GM11168 (cell line): ENCODE data around the gene PKNOX1.
"Not testable (repeated sequence)": the region's sequence is repeated elsewhere in the genome, so short reads cannot be mapped to it uniquely, and the experiment has no call there.

Source experiments
- in situ Hi-C: fragments of 300-500 bp; cut with MboI; formaldehyde crosslinking; loops from one replicate; pipeline ENCODE4 v1.12.0; 2022; ENCODE audit warnings: low sequenced_read_pairs; ENCODE audit not compliant: unreplicated experiment

The PKNOX1 gene

DNA sequence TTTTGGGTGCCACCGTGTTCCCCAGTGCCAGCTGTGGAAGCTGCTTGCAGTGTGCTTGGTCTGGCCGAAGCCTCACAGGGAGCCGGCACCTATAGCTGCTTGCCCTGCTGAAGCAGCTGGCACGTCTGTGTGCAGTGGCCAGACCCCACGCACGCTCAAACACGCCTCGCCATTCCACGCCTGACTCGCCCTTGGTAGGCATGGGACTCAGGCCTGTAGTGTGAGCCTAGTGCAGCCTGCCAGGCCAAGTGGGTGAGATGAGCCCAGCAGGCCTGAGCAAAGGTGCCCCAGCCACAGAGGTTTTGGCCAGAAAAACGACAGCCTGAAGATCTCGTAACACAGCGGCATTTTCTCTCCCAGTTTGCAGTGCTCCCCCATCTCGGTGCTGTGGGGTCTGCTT is 68.9 kb downstream of the PKNOX1 start:
- in situ Hi-C loops = not testable (repeated sequence)

DNA sequence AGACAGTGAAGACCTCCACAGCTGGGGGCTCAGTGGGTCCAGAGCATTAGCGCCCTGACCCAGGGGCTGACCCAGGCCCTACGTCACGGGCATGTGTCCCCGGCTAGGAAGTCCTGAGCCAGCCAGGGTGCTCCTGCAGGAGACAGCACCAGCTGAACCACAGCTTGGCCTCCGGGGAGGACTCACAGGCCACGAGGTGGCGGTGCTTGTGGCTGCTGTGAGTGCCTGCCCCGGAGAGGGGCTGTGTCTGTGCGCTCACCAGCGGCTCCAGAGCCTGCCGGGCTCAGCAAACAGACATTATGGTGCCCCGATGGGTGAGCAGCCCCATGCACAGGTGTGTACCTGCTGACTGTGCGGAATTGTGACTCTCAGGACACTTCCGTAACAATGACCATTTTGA is 70.2 kb downstream of the PKNOX1 start:
- in situ Hi-C loops = not testable (repeated sequence)

DNA sequence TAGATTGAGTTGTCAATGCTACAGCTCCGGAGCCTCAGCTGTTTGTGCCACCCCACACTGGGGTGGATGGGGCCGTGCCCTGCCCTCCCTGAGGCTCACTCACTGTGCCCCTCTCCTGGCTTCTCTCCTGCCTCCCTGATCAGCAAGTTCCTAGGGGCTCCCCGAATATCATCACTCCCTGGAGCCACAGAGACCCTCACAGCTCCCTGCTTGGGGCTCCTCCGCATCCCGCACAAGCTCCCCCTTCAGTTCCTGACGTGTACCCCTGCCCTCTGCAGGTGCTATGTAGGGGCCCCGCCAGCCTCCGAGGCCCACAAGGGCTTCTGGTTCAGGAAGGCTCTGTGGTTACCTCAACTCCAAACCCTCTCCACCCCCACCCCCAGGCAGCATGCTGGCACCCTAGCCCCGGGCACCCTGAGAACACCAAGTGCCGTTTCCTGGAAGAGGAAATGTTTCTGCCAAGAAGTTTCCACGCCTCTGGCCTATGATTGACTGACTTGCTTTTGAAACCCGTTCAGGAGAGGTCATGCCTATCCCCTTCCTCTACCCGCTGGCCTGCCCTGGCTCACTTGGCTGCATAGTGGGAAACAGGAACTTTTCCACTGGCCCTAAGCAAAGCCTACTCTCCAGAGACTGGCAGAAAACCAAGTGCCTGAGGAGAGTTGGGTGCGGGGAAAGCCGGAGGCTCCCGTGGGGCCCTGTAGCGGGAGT is 71.0 kb downstream of the PKNOX1 start:
- in situ Hi-C loops = not testable (repeated sequence)

DNA sequence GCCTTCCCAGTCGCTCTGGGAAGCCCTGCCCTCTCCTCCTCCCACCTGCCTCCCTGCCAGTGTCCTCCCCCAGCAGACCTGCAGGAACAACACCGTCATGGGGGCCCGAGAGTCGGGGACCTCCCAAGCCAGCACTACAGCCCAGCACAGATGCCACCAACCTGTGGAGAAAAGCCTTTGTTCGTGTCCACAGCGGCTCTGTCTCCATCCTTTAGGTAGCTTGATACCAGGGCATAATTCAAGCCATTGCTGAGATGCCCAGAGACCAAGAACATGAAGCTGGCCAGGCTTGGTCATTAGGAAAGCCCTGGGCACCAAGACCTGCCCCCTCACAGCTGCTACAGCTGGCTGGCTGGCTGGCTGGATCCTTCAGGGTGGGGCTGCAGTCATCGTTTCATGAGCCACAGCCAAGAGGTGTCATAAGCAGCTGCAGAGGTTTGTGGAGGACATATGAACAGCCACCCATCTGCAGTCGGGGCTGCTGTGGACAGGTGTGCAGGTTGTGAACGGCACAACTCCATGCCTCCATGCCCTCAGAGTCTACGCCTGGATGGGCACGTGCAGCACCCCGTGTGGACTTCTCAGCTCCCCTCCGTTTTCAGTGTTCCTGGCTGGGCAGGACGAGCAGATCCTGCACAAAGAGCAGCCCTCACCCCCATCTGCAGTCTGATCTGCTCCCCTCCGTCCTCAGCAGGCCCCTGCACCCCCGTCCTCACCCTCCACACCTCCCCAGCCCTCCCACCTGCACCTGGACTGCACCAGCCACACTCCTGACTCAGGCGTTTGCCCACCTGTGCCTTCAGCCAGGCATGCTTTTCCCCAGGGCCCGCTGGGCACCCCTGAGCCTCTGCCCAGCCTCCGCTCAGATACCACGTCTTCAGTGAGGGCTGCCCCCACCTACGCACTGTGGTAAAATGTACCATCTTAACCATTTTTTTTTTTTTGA is 71.8 kb downstream of the PKNOX1 start:
- in situ Hi-C loops = not testable (repeated sequence)

DNA sequence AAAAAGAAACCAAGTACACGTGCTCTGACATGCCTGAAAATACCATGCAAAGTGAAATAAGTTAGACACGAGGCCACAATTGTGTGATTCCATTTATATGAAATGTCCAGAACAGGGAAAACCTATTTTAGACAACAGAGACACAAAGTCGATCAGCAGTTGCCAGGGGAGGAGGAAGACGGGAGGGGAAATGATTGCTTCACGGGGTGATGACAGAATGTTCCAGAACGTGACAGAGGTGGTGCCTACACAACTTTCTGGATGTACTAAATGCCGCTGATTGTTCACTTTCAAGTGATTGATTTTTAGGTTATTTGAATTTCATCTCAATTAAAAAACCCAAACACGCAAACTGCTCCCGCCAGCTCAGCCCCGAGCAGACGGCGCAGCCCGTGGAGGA is 78.8 kb downstream of the PKNOX1 start:
- in situ Hi-C loops = not testable (repeated sequence)

DNA sequence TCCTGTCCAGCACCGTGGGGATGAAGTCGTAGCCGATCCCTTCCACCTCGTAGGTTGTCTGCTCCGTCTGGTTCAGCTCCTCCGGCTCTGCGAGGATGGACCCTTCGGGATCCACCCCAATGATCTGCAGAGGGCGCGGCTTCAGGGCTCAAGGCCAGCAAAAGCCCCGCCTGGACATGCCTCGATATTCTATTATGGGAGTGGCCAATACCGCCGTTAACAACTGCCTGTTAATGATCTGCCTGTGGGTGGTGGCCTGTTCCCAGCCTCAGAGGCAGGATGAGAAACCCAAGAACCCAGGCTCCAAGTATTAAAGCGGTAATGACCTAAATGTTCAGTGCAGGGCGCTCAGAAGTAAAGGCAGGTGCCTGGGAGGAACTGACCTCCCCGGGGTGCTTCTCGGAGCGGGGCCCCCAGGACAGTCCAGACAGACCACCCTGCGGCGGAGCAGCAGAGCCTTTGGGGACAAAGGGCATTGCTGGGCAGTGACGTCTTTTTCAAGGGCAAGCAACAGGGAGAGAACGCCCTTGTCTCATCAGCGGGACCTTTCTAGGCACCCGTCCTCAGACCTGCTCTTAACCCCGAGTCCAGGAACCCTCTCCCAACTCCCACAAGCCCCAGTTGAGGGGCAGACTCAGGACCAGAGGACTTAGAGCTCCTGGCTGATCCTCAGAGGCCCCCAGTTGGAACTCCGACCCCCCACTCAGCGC is 88.7 kb downstream of the PKNOX1 start:
- in situ Hi-C loops = not testable (repeated sequence)

DNA sequence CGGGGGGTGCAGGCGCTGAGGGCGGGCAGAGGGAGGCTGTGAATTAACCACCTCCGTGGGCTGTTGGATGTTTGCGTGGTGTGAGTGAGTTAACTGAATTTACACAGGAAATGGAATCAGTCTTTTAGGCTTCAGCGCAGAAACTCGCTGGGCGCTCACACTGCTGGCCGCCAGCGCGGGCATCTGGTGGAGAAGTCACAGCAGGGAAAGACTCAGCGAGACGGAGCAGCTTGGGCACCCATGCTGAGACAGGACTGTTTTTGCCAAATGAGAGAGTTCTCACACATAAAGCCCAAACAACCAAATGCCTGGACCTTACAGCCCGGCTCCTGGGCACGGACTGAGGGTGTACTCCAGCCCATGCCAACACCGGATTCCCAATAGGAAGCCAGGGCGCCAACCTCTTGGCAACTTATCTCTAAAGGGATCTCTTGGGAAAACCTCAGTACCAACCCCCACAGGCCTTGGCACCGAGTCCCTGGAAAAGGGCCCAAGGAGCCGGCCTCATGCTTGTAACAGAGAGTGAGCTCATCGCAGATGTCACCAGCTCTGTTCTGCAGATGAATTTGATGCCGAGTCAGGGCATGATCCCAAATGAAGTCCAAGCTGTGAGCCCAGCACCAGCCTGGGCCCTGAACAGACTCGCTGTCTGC is 90.0 kb downstream of the PKNOX1 start:
- in situ Hi-C loops = not testable (repeated sequence)

DNA sequence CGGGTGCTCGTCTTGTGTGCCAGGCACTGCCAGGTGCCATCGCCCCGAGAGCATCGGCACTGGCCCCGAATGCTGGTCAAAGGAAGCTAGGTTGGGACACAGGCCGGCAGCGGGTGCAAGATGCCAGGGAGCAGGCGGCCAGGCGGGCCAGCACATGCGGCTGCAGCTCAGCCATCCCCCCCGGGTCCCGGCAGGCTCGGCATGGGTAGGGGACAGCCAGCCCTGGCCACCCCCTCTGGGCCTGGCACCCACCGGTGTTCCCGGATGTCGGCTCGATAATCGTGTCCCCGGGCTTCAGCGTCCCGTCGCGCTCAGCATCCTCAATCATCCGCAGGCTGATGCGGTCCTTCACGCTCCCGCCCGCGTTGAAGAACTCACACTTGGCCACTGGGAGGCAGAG is 91.6 kb downstream of the PKNOX1 start:
- in situ Hi-C loops = not testable (repeated sequence)

DNA sequence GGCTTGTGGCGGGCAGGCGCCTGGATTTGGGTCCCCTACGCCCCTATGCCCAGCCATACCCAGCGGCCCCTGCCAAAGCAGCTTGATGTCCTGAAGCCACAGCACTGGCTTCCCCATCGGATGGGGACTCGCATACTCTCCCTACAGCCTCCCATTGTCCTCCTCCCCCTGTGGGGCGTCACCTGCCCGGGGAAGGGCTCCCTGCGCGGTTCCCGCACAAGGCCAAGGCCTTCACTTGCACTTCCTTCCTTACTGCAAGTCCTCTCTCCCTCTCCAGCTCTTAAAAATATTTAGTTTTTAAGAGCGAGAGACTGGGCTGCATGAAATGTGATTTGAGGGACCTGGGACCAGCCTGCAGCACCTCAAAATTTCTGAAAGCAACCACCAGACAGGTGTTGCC is 92.3 kb downstream of the PKNOX1 start:
- in situ Hi-C loops = not testable (repeated sequence)

DNA sequence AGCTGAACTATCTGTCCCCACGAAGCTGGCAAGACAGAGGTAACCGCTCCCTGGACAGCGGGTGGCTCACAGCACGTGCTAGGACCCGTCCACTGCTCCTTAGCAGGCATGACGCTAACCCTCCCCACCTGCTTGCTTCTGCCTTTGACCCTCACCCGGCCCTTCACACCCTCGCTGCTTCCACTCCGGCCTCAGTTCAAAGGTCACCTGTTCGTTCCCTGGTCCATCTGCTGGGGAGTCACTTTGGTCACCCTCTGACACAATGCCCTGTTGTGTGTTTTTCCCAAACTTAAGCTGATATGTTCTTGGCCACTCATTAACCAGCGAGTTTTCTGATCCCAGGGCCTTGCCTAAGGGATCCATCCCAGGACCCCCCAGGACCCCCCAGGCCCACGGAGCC is 93.7 kb downstream of the PKNOX1 start:
- in situ Hi-C loops = not testable (repeated sequence)

DNA sequence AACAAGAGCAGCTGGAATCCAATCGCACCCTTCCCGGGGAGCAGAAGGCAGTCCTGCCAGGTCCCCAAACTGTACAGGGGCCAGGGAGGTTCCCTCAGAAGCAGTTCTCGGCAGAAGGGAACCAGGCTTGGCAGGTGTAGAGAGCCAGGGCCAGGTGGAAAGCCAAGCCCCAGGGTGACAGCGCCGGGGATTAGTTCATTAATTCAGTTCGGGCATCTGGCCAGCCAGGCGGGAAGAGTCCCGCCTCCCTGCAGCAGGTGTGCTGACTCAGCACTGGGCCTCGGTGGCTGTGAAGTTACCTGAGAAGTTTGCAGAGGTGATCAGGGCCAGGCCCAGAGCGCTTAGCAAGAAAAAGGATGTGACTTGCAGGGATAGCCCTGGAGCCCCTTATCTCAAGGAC is 95.3 kb downstream of the PKNOX1 start:
- in situ Hi-C loops = not testable (repeated sequence)

DNA sequence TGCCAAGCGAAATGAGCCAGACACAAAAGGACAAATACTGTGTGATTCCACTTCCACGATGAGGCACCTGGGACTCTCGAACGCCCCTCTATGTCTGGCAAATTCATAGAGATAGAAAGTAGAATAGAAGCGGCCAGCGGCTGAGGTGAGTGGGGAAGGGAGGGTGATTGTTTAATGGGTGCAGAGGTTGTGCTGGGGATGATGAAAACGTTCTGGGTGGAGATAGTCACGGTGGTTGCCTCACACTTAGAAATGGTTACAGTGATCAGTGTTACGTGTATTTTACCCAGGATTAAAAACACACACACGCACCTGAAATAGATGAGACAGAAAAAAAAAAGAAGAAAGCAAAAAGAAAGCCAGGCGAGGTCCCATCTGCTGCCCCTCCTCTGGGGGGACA is 98.4 kb downstream of the PKNOX1 start:
- in situ Hi-C loops = not testable (repeated sequence)

DNA sequence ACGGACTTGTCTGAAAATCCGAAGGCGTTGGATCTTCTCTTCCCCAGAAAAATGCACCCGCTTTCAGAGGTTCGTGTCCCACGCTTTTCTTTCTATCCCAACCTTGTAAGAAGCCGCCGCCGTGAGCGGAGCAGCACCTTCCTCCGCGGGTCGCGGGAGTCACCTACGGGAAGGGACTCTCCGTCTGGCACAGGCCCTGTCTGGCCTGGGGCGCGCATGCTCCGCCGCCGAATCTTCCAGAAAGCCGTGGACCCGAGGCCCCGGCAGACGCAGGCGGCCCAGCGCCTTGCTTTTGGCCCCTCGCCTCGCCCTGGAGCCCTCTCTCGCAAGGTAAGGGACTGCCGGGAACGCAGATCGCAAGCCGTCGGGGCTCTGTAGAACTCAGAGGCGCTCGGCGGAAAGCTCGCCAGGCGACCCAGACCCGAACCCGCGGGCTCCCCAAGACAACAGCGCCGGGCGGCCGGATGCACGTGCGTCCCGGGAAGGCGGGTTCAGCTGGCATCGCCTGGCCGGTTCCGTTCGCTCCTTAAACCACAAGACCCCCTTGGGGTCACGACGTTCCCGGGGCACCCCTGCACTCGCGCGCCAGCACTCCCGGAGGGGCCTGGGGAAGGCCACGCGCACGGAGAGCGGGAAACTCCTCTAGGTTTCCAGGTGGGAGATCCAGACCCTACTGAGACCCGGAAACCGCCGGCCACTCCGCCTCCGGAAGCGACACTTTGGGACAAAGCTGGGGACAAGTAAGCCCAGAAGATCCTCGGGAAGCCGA is 100.2 kb downstream of the PKNOX1 start:
- in situ Hi-C loops = not testable (repeated sequence)

DNA sequence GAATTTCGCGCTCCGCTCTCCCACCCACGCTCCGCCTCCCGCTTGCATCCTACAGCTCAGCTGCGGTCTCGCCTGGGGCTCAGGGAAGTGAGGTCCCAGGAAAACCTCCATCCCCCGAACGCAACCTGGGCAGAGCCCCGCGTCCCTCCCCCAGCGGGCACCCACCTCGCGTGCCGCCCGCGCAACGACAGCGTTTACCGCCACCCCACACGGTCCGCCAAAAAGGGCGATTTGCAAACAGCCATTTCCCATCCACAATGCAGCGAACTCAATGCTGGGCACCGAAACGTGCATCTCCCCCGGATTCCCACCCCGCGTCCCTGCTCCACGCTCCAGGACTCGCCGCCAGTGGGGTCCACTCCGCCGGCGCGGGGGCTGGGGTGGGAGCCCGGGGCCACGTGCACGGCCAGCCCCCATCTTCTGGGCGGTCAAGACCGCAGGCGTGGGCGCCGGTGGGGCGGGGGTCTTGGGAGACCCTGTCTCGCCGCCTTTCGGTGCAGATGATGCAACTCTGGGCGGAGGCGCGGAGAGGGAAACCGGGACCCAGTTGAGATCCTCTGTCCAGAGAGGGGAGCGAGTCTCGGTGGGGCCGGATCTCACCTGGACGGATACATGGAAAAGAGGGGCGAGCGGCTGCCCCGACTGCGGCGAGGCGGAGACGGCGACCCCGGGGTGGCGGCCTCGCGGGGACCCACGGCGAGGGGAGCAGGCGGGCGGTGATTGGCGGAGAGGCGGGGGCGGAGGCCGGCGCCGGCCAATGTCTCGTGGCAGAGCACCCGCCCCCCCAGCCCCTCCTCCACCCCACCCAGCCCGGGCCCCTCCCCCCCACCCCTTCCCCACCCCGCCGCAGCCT is 101.0 kb downstream of the PKNOX1 start, which contains the start of gene CBS:
Gene CBS, minus strand, starts transcription at position 666 of the 853 bp plus-strand sequence. CDS start 3,642 bp downstream, outside the sequence.
- in situ Hi-C loops = not testable (repeated sequence)

DNA sequence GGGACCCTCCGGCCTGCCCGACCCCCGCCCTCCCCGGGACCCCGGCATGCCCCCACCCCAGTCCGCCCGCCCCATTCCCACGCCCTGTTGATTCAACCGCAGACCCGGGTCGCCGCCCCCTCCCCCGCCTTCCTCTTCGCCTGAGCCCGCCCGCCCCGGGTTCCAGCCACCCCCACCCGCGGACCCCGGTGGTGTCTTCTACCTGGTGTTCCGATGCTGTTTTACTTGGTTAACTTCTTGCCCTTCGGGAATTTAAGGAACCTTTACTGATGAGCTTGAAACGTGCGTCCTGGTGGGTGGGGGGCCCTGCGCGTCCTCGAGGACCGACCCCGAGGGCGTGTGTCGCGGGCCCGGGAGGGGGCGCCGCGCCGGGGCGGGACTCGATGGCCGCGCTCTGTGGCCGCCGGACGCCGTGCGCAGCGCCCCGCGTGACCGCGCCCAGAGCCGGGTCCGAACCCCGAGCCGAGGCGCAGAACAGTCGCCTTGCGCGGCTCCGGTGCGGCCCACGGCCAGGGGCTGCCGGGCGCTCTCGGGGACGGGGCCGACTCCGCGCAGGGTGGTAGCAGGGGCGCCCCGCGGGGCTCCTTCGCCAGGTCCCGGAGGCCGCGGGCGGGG is 101.8 kb downstream of the PKNOX1 start:
- in situ Hi-C loops = not testable (repeated sequence)

DNA sequence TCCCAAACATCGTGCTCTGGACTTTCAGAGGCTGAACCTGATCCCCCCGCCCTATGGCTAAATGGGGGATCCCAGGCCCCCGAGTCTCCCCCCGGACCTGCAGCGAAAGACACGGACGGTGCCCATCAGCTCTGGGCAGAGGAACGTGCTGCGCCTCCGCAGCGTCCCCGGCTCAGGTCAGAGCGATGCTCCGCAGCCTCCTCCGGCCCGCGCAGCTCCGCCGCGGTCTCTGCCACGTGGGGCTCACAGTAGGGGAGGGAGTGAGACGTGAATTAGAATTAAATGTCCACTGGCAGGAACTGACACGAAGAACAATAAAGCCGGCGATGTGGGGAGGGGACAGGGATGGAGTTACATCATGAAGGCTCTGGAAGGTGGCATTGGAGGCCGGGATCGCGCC is 102.3 kb downstream of the PKNOX1 start:
- in situ Hi-C loops = not testable (repeated sequence)

DNA sequence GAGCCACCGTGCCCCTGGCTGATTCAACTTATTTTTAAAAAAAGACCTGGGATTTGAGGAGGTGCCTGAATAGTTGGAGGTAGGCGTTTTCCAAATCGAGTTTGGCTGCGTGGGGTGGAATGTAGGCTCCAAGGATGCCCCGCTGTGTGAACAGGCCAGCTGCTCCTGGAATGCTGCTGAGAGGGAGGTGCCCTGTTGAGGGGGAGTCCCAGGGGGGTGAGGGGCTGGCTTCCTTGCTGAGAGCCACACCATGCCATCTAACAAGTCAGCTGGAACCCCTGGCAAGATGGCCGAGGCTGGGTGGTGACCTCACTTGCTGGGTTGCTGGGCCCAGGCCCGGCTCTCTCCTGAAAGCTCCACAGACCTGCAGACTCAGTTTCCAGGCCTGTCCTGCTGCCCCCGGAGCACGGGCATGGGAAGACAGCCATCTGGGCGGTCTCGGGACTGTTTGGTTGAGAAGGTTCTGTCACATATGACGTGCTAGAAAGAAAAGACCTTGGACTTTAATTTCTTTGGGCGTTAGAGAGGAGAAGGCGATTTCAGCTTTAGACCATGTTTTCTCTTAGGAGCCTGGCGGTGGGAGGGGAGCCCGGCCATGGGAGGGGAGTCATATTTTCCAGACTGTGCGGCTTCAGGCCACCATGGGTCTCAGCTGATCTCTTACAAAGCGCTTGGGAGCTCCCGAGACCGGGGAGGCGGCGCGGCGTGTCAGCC is 108.4 kb downstream of the PKNOX1 start:
- in situ Hi-C loops = not testable (repeated sequence)
